ENCODE results near the gene WDR73.
"Not testable (repeated sequence)": the region's sequence is repeated elsewhere in the genome, so short reads cannot be mapped to it uniquely, and the experiment has no call there.

Gene WDR73

GRCh38 chr15:84657748-84658079 lies 3.6 kb upstream of the WDR73 start:
- no peak for DNase-seq (ENCODE audit: low spot score)

- DNase-seq (ENCODE audit: low spot score), result no peak
Observed at GRCh38 chr15:84656972-84657371, 2.9 kb upstream of the WDR73 start.

- DNase-seq (ENCODE audit: low spot score), result peak; percentile 82
Observed at GRCh38 chr15:84654689-84655453, 788 bp upstream of the WDR73 start.

- DNase-seq (ENCODE audit: low spot score), result no peak
Observed at GRCh38 chr15:84653584-84653909, 536 bp downstream of the WDR73 start.

GRCh38 chr15:84649706-84650105 lies 4.4 kb downstream of the WDR73 start:
- no peak for DNase-seq (ENCODE audit: low spot score)

GRCh38 chr15:84648539-84648938 lies 5.5 kb downstream of the WDR73 start:
- no peak for DNase-seq (ENCODE audit: low spot score)

GRCh38 chr15:84647726-84648125 lies 6.4 kb downstream of the WDR73 start:
- DNase-seq (ENCODE audit: low spot score), result no peak

- no peak for DNase-seq (ENCODE audit: low spot score)
Observed at GRCh38 chr15:84645997-84646396, 8.1 kb downstream of the WDR73 start.

GRCh38 chr15:84645496-84645895 lies 8.6 kb downstream of the WDR73 start:
- DNase-seq (ENCODE audit: low spot score), result no peak

- no peak for DNase-seq (ENCODE audit: low spot score)
Observed at GRCh38 chr15:84643838-84644237, 10.2 kb downstream of the WDR73 start.

GRCh38 chr15:84642640-84643039 lies 11.4 kb downstream of the WDR73 start:
- DNase-seq (ENCODE audit: low spot score), result not testable (repeated sequence)

GRCh38 chr15:84641871-84642270 lies 12.2 kb downstream of the WDR73 start:
- not testable (repeated sequence) for DNase-seq (ENCODE audit: low spot score)

- DNase-seq (ENCODE audit: low spot score), result peak; percentile 54
Observed at GRCh38 chr15:84638103-84638502, 16.0 kb downstream of the WDR73 start.

GRCh38 chr15:84634228-84634837 lies 19.8 kb downstream of the WDR73 start:
- DNase-seq (ENCODE audit: low spot score), result peak; percentile 61

- peak; percentile 60 for DNase-seq (ENCODE audit: low spot score)
Observed at GRCh38 chr15:84633311-84634227, 20.5 kb downstream of the WDR73 start.

- no peak for DNase-seq (ENCODE audit: low spot score)
Observed at GRCh38 chr15:84631706-84632272, 22.3 kb downstream of the WDR73 start.

GRCh38 chr15:84629033-84629432 lies 25.1 kb downstream of the WDR73 start:
- no peak for DNase-seq (ENCODE audit: low spot score)

GRCh38 chr15:84625123-84625522 lies 29.0 kb downstream of the WDR73 start:
- DNase-seq (ENCODE audit: low spot score), result no peak

GRCh38 chr15:84624359-84624758 lies 29.7 kb downstream of the WDR73 start:
- DNase-seq (ENCODE audit: low spot score), result no peak

GRCh38 chr15:84621358-84621979 lies 32.6 kb downstream of the WDR73 start:
- no peak for DNase-seq (ENCODE audit: low spot score)

GRCh38 chr15:84620626-84621025 lies 33.5 kb downstream of the WDR73 start:
- DNase-seq (ENCODE audit: low spot score), result no peak

- no peak for DNase-seq (ENCODE audit: low spot score)
Observed at GRCh38 chr15:84616235-84616634, 37.8 kb downstream of the WDR73 start.

Measured in cerebellar cortex (tissue), 1 donor.